ENCODE data around the gene ARIH1. TPM values are rescaled to one million over a fixed set of nuclear protein-coding genes. Genes with fewer than 3 reads are reported as not detected.

ARIH1 gene
- total RNA-seq, 1 experiment from 2014 or later: 192 TPM

DNA sequence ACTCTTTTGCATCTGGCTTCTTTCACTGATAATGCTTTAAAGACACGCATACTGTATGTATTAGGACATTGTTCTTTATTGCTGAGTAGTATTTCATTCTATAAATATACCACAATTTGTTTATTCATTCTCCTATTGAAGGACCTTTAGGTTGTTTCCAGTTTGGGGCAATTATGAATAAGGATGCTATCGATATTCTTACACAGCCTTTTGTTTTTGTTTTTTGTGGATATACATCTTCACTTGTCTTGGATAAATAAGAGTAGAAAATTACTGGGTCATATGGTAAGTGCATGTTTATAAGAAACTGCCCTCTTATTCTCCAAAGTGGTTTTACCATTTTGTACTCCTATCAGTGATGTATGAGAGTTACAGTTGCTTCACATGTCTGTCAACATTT lies 118.5 kb downstream of the ARIH1 start:
- Histone ChIP-seq H3K4me1 (ENCODE audit: control insufficient read depth, insufficient read depth, low read length) (no peaks in the 10 kb centered on the region), H3K9me3 (ENCODE audit: control insufficient read depth, insufficient read depth, low read depth, low read length) (no peaks in the 10 kb centered on the region), H3K36me3 (ENCODE audit: control insufficient read depth, insufficient read depth, low read length) (no peaks in the 10 kb centered on the region), H3K27ac (ENCODE audit: low read length) (no peak overlapping the region), H3K27me3 (ENCODE audit: control insufficient read depth, insufficient read depth, low read length) (no peaks in the 10 kb centered on the region), H3K4me3 (ENCODE audit: low read depth in 2 of 2, low read length in 2 of 2) (no peak overlapping the region)
- CTCF ChIA-PET: no interaction called here
- ATAC-seq (no peak), DNase-seq (ENCODE audit: low read depth, low spot score) (no peak)
- POLR2A ChIA-PET: no interaction called here
- in situ Hi-C loops (cut with HindIII; ENCODE audit: low pct_unique_long_range_greater_than_20kb, low sequenced_read_pairs) (no loop called here), intact Hi-C loops (cut with micrococcal nuclease; ENCODE audit: unreplicated experiment) (no loop called here)
- no TSS peak for BruUV-seq (replicated peaks)
- TF ChIP-seq, protein P1, sequence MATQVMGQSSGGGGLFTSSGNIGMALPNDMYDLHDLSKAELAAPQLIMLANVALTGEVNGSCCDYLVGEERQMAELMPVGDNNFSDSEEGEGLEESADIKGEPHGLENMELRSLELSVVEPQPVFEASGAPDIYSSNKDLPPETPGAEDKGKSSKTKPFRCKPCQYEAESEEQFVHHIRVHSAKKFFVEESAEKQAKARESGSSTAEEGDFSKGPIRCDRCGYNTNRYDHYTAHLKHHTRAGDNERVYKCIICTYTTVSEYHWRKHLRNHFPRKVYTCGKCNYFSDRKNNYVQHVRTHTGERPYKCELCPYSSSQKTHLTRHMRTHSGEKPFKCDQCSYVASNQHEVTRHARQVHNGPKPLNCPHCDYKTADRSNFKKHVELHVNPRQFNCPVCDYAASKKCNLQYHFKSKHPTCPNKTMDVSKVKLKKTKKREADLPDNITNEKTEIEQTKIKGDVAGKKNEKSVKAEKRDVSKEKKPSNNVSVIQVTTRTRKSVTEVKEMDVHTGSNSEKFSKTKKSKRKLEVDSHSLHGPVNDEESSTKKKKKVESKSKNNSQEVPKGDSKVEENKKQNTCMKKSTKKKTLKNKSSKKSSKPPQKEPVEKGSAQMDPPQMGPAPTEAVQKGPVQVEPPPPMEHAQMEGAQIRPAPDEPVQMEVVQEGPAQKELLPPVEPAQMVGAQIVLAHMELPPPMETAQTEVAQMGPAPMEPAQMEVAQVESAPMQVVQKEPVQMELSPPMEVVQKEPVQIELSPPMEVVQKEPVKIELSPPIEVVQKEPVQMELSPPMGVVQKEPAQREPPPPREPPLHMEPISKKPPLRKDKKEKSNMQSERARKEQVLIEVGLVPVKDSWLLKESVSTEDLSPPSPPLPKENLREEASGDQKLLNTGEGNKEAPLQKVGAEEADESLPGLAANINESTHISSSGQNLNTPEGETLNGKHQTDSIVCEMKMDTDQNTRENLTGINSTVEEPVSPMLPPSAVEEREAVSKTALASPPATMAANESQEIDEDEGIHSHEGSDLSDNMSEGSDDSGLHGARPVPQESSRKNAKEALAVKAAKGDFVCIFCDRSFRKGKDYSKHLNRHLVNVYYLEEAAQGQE (IDR thresholded peaks at IDR 0.05; ENCODE audit: insufficient read depth in 1 of 2, low read depth in 2 of 2, low read length in 1 of 2): no peak
- TF ChIP-seq TCF7L2 (IDR thresholded peaks at IDR 0.05; ENCODE audit: low read depth, low read length): no peak

DNA sequence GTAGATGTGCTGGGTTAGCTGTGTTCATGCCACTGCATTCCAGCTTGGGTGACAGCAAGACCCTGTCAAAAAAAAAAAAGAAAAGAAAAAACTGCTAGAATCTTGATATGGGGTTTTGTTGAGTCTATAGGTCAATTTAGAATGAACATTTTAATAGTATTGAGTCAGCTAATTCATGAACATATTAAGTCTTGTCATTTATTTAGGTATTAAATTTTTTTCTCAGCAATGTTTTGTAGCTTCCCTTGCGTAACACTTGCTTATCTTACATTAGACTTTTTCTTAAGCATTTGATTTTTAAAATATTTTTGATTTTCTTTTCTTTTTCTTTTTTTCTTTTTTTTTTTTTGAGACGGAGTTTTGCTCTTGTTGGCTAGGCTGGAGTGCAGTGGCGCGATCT lies 119.7 kb downstream of the ARIH1 start:
- BruUV-seq (replicated peaks): no TSS peak
- intact Hi-C loops (cut with micrococcal nuclease; ENCODE audit: unreplicated experiment) (no loop called here), in situ Hi-C loops (cut with HindIII; ENCODE audit: low pct_unique_long_range_greater_than_20kb, low sequenced_read_pairs) (no loop called here)
- no peak overlapping the region for H3K27ac ChIP-seq (ENCODE audit: low read length)
- TF ChIP-seq SIN3A (IDR thresholded peaks at IDR 0.05; ENCODE audit: borderline replicate concordance, insufficient read depth, low read depth, low read length) (no peak), POLR2AphosphoS5 (IDR thresholded peaks at IDR 0.05; ENCODE audit: low read depth, low read length) (no peak), TCF7L2 (IDR thresholded peaks at IDR 0.05; ENCODE audit: low read depth, low read length) (no peak)
- TF ChIP-seq, protein P2, sequence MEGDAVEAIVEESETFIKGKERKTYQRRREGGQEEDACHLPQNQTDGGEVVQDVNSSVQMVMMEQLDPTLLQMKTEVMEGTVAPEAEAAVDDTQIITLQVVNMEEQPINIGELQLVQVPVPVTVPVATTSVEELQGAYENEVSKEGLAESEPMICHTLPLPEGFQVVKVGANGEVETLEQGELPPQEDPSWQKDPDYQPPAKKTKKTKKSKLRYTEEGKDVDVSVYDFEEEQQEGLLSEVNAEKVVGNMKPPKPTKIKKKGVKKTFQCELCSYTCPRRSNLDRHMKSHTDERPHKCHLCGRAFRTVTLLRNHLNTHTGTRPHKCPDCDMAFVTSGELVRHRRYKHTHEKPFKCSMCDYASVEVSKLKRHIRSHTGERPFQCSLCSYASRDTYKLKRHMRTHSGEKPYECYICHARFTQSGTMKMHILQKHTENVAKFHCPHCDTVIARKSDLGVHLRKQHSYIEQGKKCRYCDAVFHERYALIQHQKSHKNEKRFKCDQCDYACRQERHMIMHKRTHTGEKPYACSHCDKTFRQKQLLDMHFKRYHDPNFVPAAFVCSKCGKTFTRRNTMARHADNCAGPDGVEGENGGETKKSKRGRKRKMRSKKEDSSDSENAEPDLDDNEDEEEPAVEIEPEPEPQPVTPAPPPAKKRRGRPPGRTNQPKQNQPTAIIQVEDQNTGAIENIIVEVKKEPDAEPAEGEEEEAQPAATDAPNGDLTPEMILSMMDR (IDR thresholded peaks at IDR 0.05): no peak
- TF ChIP-seq, protein P1 (IDR thresholded peaks at IDR 0.05; ENCODE audit: insufficient read depth in 1 of 2, low read depth in 2 of 2, low read length in 1 of 2): no peak
- ChIA-PET POLR2A (interaction anchor here (0.6 kb wide), 1 partner anchor 61 kb away, joined by 6 read pairs; no protein-coding TSS in a partner anchor), CTCF (interaction anchor here (0.7 kb wide), 1 partner anchor 162 kb away, joined by 4 read pairs; no protein-coding TSS in a partner anchor)
- DNase-seq (ENCODE audit: low read depth, low spot score) (no peak), ATAC-seq (no peak)
- H3K4me3 ChIP-seq (ENCODE audit: low read depth in 2 of 2, low read length in 2 of 2): no peak overlapping the region
- H3K4me1 ChIP-seq (ENCODE audit: control insufficient read depth, insufficient read depth, low read length): no peaks in the 10 kb centered on the region
- no peaks in the 10 kb centered on the region for H3K9me3 ChIP-seq (ENCODE audit: control insufficient read depth, insufficient read depth, low read depth, low read length)
- H3K36me3 ChIP-seq (ENCODE audit: control insufficient read depth, insufficient read depth, low read length): no peaks in the 10 kb centered on the region
- H3K27me3 ChIP-seq (ENCODE audit: control insufficient read depth, insufficient read depth, low read length): no peaks in the 10 kb centered on the region

Data from Panc1 (cell line).